Glutamatergic neuron (in vitro differentiated cells): Measurements from ENCODE around the gene FAM114A1. TPM values are rescaled to one million over a fixed set of nuclear protein-coding genes. Genes with fewer than 3 reads are reported as not detected.
"Not testable (repeated sequence)": the region's sequence is repeated elsewhere in the genome, so short reads cannot be mapped to it uniquely, and the experiment has no call there.

Source experiments
- DNase-seq: peaks from one replicate; pipeline ENCODE4 v3.0.0; 2022
- H3K27ac Mint-ChIP-seq: one replicate; pipeline ENCODE4 v1.8.0; 2020; ENCODE audit warnings: mild to moderate bottlenecking, mixed read lengths, inconsistent platforms; ENCODE audit not compliant: unreplicated experiment
- H3K27me3 Mint-ChIP-seq: one replicate; pipeline ENCODE4 v1.8.0; 2020; ENCODE audit warnings: mild to moderate bottlenecking, moderate library complexity, mixed read lengths, inconsistent platforms; ENCODE audit not compliant: unreplicated experiment
- H3K36me3 Mint-ChIP-seq: one replicate; pipeline ENCODE4 v1.8.0; 2020; ENCODE audit warnings: mild to moderate bottlenecking, mixed read lengths, inconsistent platforms; ENCODE audit not compliant: unreplicated experiment
- H3K4me1 Mint-ChIP-seq: one replicate; pipeline ENCODE4 v1.8.0; 2020; ENCODE audit warnings: mild to moderate bottlenecking, low read depth, mixed read lengths, inconsistent platforms; ENCODE audit not compliant: unreplicated experiment
- H3K4me3 Mint-ChIP-seq: one replicate; pipeline ENCODE4 v1.8.0; 2020; ENCODE audit warnings: mild to moderate bottlenecking, mixed read lengths, inconsistent platforms; ENCODE audit not compliant: unreplicated experiment
- H3K9me3 Mint-ChIP-seq: one replicate; pipeline ENCODE4 v1.8.0; 2020; ENCODE audit warnings: mild to moderate bottlenecking, moderate library complexity, mixed read lengths, inconsistent platforms; ENCODE audit not compliant: unreplicated experiment
- total RNA-seq: library from RNA; stranded (reverse); fragmentation: NEBNext Ultra II Directional; extraction: Animal tissue kit (Norgen Biotek cat#: 25700); gene quantifications from one replicate; pipeline ENCODE4 v1.2.1, GENCODE V29; 2021; ENCODE audit not compliant: unreplicated experiment
- TF ChIP-seq, protein P1 (sequence below): fragments of 200-600 bp; sonication (generic); IDR thresholded peaks from one replicate; pipeline ENCODE4 v1.5.0; 2021; ENCODE audit not compliant: partially characterized antibody, unreplicated experiment

The FAM114A1 gene
- total RNA-seq, 1 donor from 2014 or later = 1.0 TPM

DNA sequence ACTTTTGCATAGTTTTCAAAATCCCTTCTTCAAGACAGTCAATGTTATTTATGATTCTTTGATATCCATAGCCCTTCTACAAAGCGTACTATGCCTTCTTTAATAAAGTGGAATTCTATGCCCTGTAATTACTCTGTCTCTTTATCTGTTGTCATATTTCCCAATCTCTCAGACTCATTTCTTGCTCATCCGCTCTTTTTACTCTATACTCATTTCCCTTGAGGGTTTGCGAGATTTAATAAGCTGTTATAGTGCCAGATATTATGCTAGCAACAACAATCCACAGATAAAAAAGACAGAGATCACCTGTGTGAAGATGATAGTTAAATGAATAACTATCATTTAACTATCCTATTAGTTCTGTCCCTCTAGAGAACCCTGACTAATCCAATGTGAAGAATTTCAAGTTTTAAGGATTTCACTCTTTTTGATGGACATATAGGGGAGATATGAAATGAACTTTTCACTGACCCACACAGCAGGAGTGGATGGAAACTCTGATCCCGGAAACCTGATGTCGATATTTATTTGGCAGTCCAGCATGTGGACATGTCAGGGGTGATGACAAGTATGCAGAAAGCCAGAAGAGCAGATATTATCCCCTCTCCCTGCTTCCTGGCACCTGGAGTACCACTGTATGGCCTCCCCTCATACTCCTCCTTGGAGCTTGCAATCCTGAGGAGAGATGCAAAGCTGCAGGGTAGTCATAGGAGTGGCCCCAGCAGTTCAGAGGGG, 114.9 kb downstream of the FAM114A1 start:
- Mint-ChIP-seq H3K9me3 (no peaks in the 10 kb centered on the region), H3K27me3 (no peaks in the 10 kb centered on the region), H3K27ac (no peak overlapping the region), H3K4me1 (peaks cover 9% of the 10 kb centered on the region), H3K4me3 (no peak overlapping the region), H3K36me3 (no peaks in the 10 kb centered on the region)
- DNase-seq = no peak
- TF ChIP-seq, protein P1, sequence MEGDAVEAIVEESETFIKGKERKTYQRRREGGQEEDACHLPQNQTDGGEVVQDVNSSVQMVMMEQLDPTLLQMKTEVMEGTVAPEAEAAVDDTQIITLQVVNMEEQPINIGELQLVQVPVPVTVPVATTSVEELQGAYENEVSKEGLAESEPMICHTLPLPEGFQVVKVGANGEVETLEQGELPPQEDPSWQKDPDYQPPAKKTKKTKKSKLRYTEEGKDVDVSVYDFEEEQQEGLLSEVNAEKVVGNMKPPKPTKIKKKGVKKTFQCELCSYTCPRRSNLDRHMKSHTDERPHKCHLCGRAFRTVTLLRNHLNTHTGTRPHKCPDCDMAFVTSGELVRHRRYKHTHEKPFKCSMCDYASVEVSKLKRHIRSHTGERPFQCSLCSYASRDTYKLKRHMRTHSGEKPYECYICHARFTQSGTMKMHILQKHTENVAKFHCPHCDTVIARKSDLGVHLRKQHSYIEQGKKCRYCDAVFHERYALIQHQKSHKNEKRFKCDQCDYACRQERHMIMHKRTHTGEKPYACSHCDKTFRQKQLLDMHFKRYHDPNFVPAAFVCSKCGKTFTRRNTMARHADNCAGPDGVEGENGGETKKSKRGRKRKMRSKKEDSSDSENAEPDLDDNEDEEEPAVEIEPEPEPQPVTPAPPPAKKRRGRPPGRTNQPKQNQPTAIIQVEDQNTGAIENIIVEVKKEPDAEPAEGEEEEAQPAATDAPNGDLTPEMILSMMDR = no peak

DNA sequence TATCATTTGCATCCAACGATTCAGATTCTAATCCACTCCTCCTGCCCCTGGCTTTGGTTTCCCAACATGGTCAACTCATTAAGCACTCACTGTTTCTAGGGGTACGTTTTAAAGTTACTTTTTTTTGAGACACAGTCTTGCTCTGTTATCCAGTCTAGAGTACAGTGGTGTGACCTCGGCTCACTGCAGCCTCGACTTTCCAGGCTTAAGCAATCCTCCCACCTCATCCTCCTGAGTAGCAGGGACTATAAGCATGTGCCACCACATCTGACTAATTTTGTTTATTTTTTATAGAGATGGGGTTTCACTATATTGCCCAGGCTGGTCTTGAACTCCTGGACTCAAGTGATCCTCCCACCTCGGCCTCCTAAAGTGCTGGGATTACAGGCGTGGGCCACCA, 115.7 kb downstream of the FAM114A1 start:
- no peaks in the 10 kb centered on the region for H3K27me3 Mint-ChIP-seq
- H3K9me3 Mint-ChIP-seq = no peaks in the 10 kb centered on the region
- H3K4me1 Mint-ChIP-seq = peaks cover 9% of the 10 kb centered on the region
- TF ChIP-seq, protein P1 = no peak
- H3K27ac Mint-ChIP-seq = no peak overlapping the region
- H3K36me3 Mint-ChIP-seq = no peaks in the 10 kb centered on the region
- DNase-seq = no peak
- no peak overlapping the region for H3K4me3 Mint-ChIP-seq

DNA sequence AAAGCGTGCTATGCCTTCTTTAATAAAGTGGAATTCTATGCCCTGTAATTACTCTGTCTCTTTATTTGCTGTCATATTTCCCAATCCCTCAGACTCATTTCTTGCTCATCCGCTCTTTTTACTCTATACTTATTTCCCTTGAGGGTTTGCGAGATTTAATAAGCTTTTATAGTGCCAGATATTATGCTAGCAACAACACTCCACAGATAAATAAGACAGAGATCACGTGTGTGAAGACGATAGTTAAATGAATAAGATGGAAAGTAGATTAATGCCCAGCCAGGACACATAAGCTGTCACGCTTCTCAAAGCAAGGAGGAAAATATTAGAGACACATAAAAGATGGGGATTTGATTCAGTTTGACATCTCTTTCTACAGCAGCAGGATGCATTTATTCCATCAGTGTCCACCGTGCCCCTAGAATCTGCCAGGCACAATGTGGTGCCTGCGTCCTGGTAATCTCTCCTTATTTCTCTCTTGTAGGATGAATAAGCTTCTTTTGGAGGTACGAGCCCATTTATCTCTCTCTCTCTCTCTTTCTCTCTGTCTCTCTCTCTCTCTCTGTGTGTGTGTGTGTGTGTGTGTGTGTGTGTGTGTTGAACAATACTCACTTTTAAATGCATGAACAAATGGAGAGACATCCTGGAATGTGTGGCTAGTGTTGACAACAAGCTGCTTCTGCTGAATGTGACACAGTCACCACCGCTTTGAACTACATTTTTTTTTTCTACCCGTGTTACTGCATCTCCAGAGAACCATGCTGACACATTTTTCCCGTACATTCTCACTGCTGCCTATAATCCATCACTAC, 116.4 kb downstream of the FAM114A1 start:
- H3K27ac Mint-ChIP-seq = peak overlapping the region; percentile 31
- TF ChIP-seq, protein P1 = no peak
- peak overlapping the region; percentile 12 for H3K4me3 Mint-ChIP-seq
- no peaks in the 10 kb centered on the region for H3K27me3 Mint-ChIP-seq
- no peaks in the 10 kb centered on the region for H3K9me3 Mint-ChIP-seq
- no peak for DNase-seq
- H3K36me3 Mint-ChIP-seq = no peaks in the 10 kb centered on the region
- peaks cover 9% of the 10 kb centered on the region for H3K4me1 Mint-ChIP-seq

DNA sequence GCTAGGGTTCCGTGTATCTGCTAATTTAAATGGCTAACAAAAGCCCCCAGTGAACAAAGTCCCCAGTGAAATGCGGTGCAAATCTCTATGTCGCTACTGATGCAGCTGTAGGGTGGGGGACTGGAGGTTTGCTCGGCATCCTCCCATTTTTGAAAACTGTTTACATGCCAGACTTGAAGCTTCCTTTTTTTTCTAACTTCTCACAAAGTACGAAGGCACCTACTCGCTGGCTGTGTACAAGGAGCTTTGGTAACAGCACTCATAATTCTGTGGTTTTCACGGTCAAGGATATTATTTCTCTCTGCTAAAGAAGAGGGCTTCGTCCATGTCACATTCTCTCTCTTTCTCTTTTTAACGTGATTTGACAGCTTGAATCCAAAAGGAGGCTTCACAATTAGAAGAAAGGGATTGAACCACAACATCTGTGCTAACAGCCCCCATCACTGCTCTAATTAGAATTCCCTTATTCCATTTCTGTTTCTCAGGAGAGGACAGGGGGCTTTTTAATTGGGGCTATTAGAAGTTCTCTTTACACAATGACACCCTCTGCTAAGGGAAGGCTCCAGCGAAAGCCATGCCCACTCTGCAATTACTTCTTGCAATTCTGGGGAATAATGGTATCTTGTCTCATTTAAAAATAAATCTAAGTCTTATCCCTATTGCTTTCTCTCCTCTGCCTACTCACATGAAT, 117.9 kb downstream of the FAM114A1 start:
- TF ChIP-seq, protein P1 = no peak
- Mint-ChIP-seq H3K4me3 (peak overlapping the region; percentile 35), H3K4me1 (peaks cover 9% of the 10 kb centered on the region), H3K9me3 (no peaks in the 10 kb centered on the region), H3K36me3 (no peaks in the 10 kb centered on the region), H3K27me3 (no peaks in the 10 kb centered on the region), H3K27ac (peak overlapping the region; percentile 87)
- DNase-seq = no peak

DNA sequence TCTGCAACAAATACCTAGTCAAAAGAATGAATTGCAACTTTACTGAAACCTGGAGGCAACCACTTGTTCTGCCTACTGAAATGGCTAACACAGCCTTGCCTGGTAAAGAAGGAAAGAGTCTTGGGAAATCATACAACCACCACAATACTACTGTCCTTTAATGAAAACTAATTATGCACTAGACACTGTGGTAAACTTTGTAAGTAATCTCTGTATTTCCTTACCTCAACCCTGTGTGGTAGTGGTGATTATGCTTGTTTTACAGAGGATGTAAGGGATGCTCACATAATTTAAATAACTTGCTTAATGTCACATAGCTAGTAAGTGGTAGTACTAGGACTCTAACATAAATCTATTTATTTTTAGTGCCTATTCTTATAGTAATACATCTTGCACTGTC, 119.9 kb downstream of the FAM114A1 start:
- no peak for DNase-seq
- TF ChIP-seq, protein P1 = no peak
- no peaks in the 10 kb centered on the region for H3K36me3 Mint-ChIP-seq
- no peaks in the 10 kb centered on the region for H3K9me3 Mint-ChIP-seq
- no peak overlapping the region for H3K4me3 Mint-ChIP-seq
- H3K27me3 Mint-ChIP-seq = no peaks in the 10 kb centered on the region
- H3K4me1 Mint-ChIP-seq = peaks cover 9% of the 10 kb centered on the region
- no peak overlapping the region for H3K27ac Mint-ChIP-seq

DNA sequence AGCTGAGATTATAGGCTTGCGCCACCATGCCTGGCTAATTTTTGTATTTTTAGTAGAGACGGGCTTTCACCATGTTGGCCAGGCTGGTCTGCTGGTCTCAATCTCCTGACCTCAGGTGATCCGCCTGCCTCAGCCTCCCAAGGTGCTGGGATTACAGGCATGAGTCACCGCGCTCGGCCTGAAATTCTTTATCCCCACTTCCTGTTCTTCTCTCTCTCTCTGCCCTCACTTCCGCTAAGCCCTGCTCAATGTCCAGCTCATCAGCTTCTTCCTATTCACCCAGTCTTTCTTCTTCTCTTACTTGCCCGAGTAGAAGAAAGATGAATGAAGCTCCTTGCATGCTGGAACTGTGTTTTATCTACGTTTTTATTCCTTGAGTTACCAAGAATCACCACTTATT, 120.7 kb downstream of the FAM114A1 start:
- not testable (repeated sequence) for H3K36me3 Mint-ChIP-seq, H3K4me3 Mint-ChIP-seq, DNase-seq

More for the DNA sequence above, 120.7 kb downstream of the FAM114A1 start:
- not testable (repeated sequence) for H3K4me1 Mint-ChIP-seq, H3K27me3 Mint-ChIP-seq, H3K9me3 Mint-ChIP-seq, H3K27ac Mint-ChIP-seq
